IMR-90 (cell line): ENCODE results near the gene CMIP. TPM values are rescaled to one million over a fixed set of nuclear protein-coding genes. Genes with fewer than 3 reads are reported as not detected.

Experiments
- ATAC-seq: fragments of 200-7000 bp; cut with Tn5 transposase; 2 replicates; pipeline ENCODE4 v1.9.1; 2020; ENCODE audit warnings: low read depth, mild to moderate bottlenecking, moderate library complexity
- BruUV-seq: library from RNA; stranded (reverse); fragments of 400-500 nt; replicated peaks from 2 replicates; lab custom pipeline; 2021; lab: Mats Ljungman, UMichigan
- CTCF ChIA-PET: fragments of 300-600 bp; formaldehyde crosslinking; extraction: SDS; loops from one replicate; lab custom pipeline; 2021; ENCODE audit warnings: antibody characterized with exemption; lab: Yijun Ruan, JAX
- POLR2A ChIA-PET: fragments of 300-600 bp; sonication (Branson Sonifier 250); formaldehyde crosslinking; loops from one replicate; lab custom pipeline; 2022; ENCODE audit warnings: antibody characterized with exemption; ENCODE audit not compliant: unreplicated experiment; lab: Charles Lee
- DNase-seq: peaks from one replicate; pipeline ENCODE4 v3.0.0; 2013
- H2AFZ ChIP-seq: replicated peaks from 2 replicates; pipeline ENCODE3; 2013; ENCODE audit warnings: low read length, mild to moderate bottlenecking; ENCODE audit not compliant: poor library complexity
- H2AK5ac ChIP-seq: 2 replicates; pipeline ENCODE4 v1.6.1; 2013; ENCODE audit warnings: low read depth, low read length, inconsistent platforms
- H2AK9ac ChIP-seq: replicated peaks from 2 replicates; pipeline ENCODE3; 2013; ENCODE audit warnings: mild to moderate bottlenecking, low read depth, low read length, moderate library complexity; ENCODE audit not compliant: poor library complexity
- H2BK120ac ChIP-seq: 2 replicates; pipeline ENCODE4 v1.6.1; 2013; ENCODE audit warnings: low read depth, low read length, inconsistent platforms
- H2BK15ac ChIP-seq: 3 replicates; pipeline ENCODE4 v1.6.1; 2013; ENCODE audit warnings: low read depth, low read length, inconsistent platforms
- H2BK20ac ChIP-seq: 2 replicates; pipeline ENCODE4 v1.6.1; 2013; ENCODE audit warnings: low read depth, mild to moderate bottlenecking, inconsistent platforms, low read length, moderate library complexity
- H2BK5ac ChIP-seq: 2 replicates; pipeline ENCODE4 v1.6.1; 2013; ENCODE audit warnings: mild to moderate bottlenecking, low read depth, low read length, inconsistent platforms; ENCODE audit not compliant: poor library complexity, severe bottlenecking
- H3K14ac ChIP-seq: replicated peaks from 2 replicates; pipeline ENCODE4 v1.6.1; 2013; ENCODE audit warnings: low read depth, low read length, inconsistent platforms
- H3K18ac ChIP-seq: 2 replicates; pipeline ENCODE4 v1.6.1; 2013; ENCODE audit warnings: low read depth, low read length, control low read depth
- H3K23ac ChIP-seq: 2 replicates; pipeline ENCODE4 v1.6.1; 2013; ENCODE audit warnings: low read depth, low read length, inconsistent platforms
- H3K27ac ChIP-seq: 2 replicates; pipeline ENCODE4 v1.5.1; 2013; ENCODE audit warnings: mild to moderate bottlenecking, control low read depth, low read length; ENCODE audit not compliant: insufficient read depth
- H3K27me3 ChIP-seq: 2 replicates; pipeline ENCODE4 v1.6.1; 2013; ENCODE audit warnings: low read length; ENCODE audit not compliant: control insufficient read depth, insufficient read depth
- H3K36me3 ChIP-seq: 2 replicates; pipeline ENCODE4 v1.6.1; 2013; ENCODE audit warnings: low read length, mixed read lengths; ENCODE audit not compliant: control insufficient read depth, insufficient read depth
- H3K4ac ChIP-seq: 2 replicates; pipeline ENCODE4 v1.6.1; 2013; ENCODE audit warnings: low read depth, low read length, inconsistent platforms
- H3K4me1 ChIP-seq: 2 replicates; pipeline ENCODE4 v1.6.1; 2013; ENCODE audit warnings: low read length, mixed read lengths; ENCODE audit not compliant: control insufficient read depth, insufficient read depth
- H3K4me2 ChIP-seq: 2 replicates; pipeline ENCODE4 v1.6.1; 2013; ENCODE audit warnings: low read depth, mild to moderate bottlenecking, control low read depth, low read length, moderate library complexity
- H3K4me3 ChIP-seq: 2 replicates; pipeline ENCODE4 v1.5.1; 2013; ENCODE audit warnings: low read depth, mild to moderate bottlenecking, control low read depth, low read length, moderate library complexity; ENCODE audit not compliant: insufficient read depth
- H3K56ac ChIP-seq: 2 replicates; pipeline ENCODE4 v1.6.1; 2013; ENCODE audit warnings: low read length, inconsistent platforms; ENCODE audit not compliant: insufficient read depth; ENCODE audit errors: extremely low read depth
- H3K79me1 ChIP-seq, 2 experiments: 2 replicates each; pipeline ENCODE4 v1.6.1; 2013; ENCODE audit warnings: low read length in 2 of 2, inconsistent platforms in 1 of 2, low read depth in 1 of 2
- H3K9ac ChIP-seq: 2 replicates; pipeline ENCODE4 v1.6.1; 2013; ENCODE audit warnings: low read depth, low read length, control low read depth
- H3K9me1 ChIP-seq: 2 replicates; pipeline ENCODE4 v1.6.1; 2013; ENCODE audit warnings: low read length, inconsistent platforms; ENCODE audit not compliant: insufficient read depth
- H3K9me3 ChIP-seq: 2 replicates; pipeline ENCODE4 v1.6.1; 2013; ENCODE audit warnings: low read length; ENCODE audit not compliant: control insufficient read depth, insufficient read depth
- H4K20me1 ChIP-seq: 2 replicates; pipeline ENCODE4 v1.6.1; 2013; ENCODE audit warnings: low read length, inconsistent platforms; ENCODE audit not compliant: insufficient read depth
- H4K5ac ChIP-seq: 2 replicates; pipeline ENCODE4 v1.6.1; 2013; ENCODE audit warnings: mild to moderate bottlenecking, low read depth, low read length, control low read depth
- H4K8ac ChIP-seq, 2 experiments: 2 replicates each; pipeline ENCODE4 v1.6.1; 2013; ENCODE audit warnings: low read depth in 2 of 2, low read length in 2 of 2, control low read depth in 1 of 2, inconsistent platforms in 1 of 2
- H4K91ac ChIP-seq: 2 replicates; pipeline ENCODE4 v1.6.1; 2013; ENCODE audit warnings: low read depth, low read length, inconsistent platforms; ENCODE audit not compliant: insufficient read depth
- BHLHE40 ChIP-seq: fragments of 150-350 bp; IDR thresholded peaks from 2 replicates; pipeline ENCODE4 v1.6.1; 2016; ENCODE audit warnings: mild to moderate bottlenecking, low read depth, low read length
- CEBPB ChIP-seq: IDR thresholded peaks from 2 replicates; pipeline ENCODE4 v1.6.1; 2012; ENCODE audit warnings: low read depth, low read length, improper control_type of control experiment
- CHD1 ChIP-seq: IDR thresholded peaks from 2 replicates; pipeline ENCODE4 v1.6.1; 2012; ENCODE audit warnings: low read depth, low read length, improper control_type of control experiment
- CTCF ChIP-seq: conservative IDR thresholded peaks from 2 replicates; pipeline ENCODE4 v1.5.1; 2012; ENCODE audit warnings: mild to moderate bottlenecking, low read depth, low read length, improper control_type of control experiment
- ELK1 ChIP-seq: fragments of 150-350 bp; IDR thresholded peaks from 2 replicates; pipeline ENCODE4 v1.6.1; 2016; ENCODE audit warnings: low read depth, mild to moderate bottlenecking, low read length, moderate library complexity, borderline replicate concordance
- FOS ChIP-seq: fragments of 150-350 bp; IDR thresholded peaks from 2 replicates; pipeline ENCODE4 v1.6.1; 2016; ENCODE audit warnings: low read depth, low read length
- MAFK ChIP-seq: IDR thresholded peaks from 2 replicates; pipeline ENCODE4 v1.6.1; 2012; ENCODE audit warnings: low read depth, low read length, improper control_type of control experiment
- MAZ ChIP-seq: IDR thresholded peaks from 2 replicates; pipeline ENCODE4 v1.6.1; 2012; ENCODE audit warnings: low read depth, mild to moderate bottlenecking, low read length, improper control_type of control experiment, moderate library complexity, borderline replicate concordance
- MXI1 ChIP-seq: IDR thresholded peaks from 2 replicates; pipeline ENCODE4 v1.6.1; 2012; ENCODE audit warnings: low read depth, mild to moderate bottlenecking, low read length, moderate library complexity, borderline replicate concordance
- NFE2L2 ChIP-seq: fragments of 150-350 bp; IDR thresholded peaks from 2 replicates; pipeline ENCODE4 v1.6.1; 2016; ENCODE audit warnings: low read depth, mild to moderate bottlenecking, low read length
- POLR2A ChIP-seq: IDR thresholded peaks from 2 replicates; pipeline ENCODE4 v1.6.1; 2012; ENCODE audit warnings: mild to moderate bottlenecking, low read depth, low read length
- RAD21 ChIP-seq: IDR thresholded peaks from 2 replicates; pipeline ENCODE4 v1.6.1; 2012; ENCODE audit warnings: low read length, improper control_type of control experiment
- RCOR1 ChIP-seq: IDR thresholded peaks from 2 replicates; pipeline ENCODE4 v1.6.1; 2012; ENCODE audit warnings: mild to moderate bottlenecking, low read length, improper control_type of control experiment; ENCODE audit not compliant: insufficient replicate concordance
- RFX5 ChIP-seq: IDR thresholded peaks from 2 replicates; pipeline ENCODE4 v1.8.0; 2012; ENCODE audit warnings: low read depth, mild to moderate bottlenecking, low read length, moderate library complexity
- SMC3 ChIP-seq: fragments of 150-350 bp; IDR thresholded peaks from 2 replicates; pipeline ENCODE4 v1.6.1; 2016; ENCODE audit warnings: low read depth, mild to moderate bottlenecking, antibody characterized with exemption, low read length, moderate library complexity
- USF2 ChIP-seq: fragments of 150-350 bp; IDR thresholded peaks from 2 replicates; pipeline ENCODE4 v1.6.1; 2017; ENCODE audit warnings: mild to moderate bottlenecking, antibody characterized with exemption, low read length, low read depth
- WGBS, 2 experiments: methylation state at CpG; one replicate each; pipeline versions ENCODE4 v1.1.5 to v1.1.7; 2013; ENCODE audit warnings: missing lambda C conversion rate in 2 of 2; ENCODE audit not compliant: insufficient read length in 1 of 2; ENCODE audit errors: extremely low coverage in 2 of 2; 5-methylcytosine and 5-hydroxymethylcytosine counted together
- dilution Hi-C: fragments of 300-500 bp; cut with HindIII; formaldehyde crosslinking; loops from one replicate; pipeline ENCODE4 v1.14.3; 2018; ENCODE audit warnings: low sequenced_read_pairs; ENCODE audit not compliant: unreplicated experiment
- in situ Hi-C: fragments of 300-500 bp; cut with MboI; formaldehyde crosslinking; loops from 3 replicates; pipeline ENCODE4 v1.14.3; 2019; ENCODE audit warnings: low sequenced_read_pairs, inconsistent platforms, mixed read lengths
- intact Hi-C: fragments of 100-400 bp; cut with micrococcal nuclease; formaldehyde crosslinking; loops from 2 replicates; pipeline ENCODE4 v1.10.0; 2022
- polyA plus RNA-seq, 3 experiments: library from polyadenylated mRNA; depleted of rRNA; stranded (reverse); fragments of >200 nt; gene quantifications; 2 replicates each; pipeline ENCODE4 v1.2.3, GENCODE V29; 2012; ENCODE audit warnings: low replicate concordance in 1 of 3
- total RNA-seq: library from RNA; depleted of rRNA; stranded (reverse); fragments of >200 nt; gene quantifications from 2 replicates; pipeline ENCODE4 v1.2.3, GENCODE V29; 2012

The CMIP gene
- total and polyA plus RNA-seq, 2 of the 4 experiments (the other 2 are of a cell fraction): 3.2 to 11.6 TPM

- no peaks in the 10 kb centered on the region for H3K36me3 ChIP-seq
- H3K9ac ChIP-seq: no peak overlapping the region
- no peak overlapping the region for H4K5ac ChIP-seq
- intact Hi-C loops: no loop called here
- H2BK20ac ChIP-seq: no peak overlapping the region
- peaks cover 48% of the 10 kb centered on the region for H3K9me1 ChIP-seq
- H4K20me1 ChIP-seq: peaks cover 58% of the 10 kb centered on the region
- no peak overlapping the region for H3K4ac ChIP-seq
- peaks cover 44 to 77% of the 10 kb centered on the region in 2 experiments for H3K79me1 ChIP-seq
- CTCF ChIA-PET: no interaction called here
- no peak overlapping the region for H4K91ac ChIP-seq
- dilution Hi-C loops: no loop called here
- H2BK5ac ChIP-seq: no peak overlapping the region
- H4K8ac ChIP-seq: no peak overlapping the region
- POLR2A ChIA-PET: no interaction called here
- H3K27me3 ChIP-seq: no peaks in the 10 kb centered on the region
- H2AK5ac ChIP-seq: no peak overlapping the region
- H3K56ac ChIP-seq: no peak overlapping the region
- 93% methylated on average over 10 of the region's 15 CpGs; no CpG with 5 or more reads in 1 of the 2 experiments for WGBS, 2 experiments
- H3K18ac ChIP-seq: no peak overlapping the region
- TF ChIP-seq SMC3 (no peak), CTCF (no peak), POLR2A (no peak), BHLHE40 (no peak), NFE2L2 (no peak), USF2 (no peak), MAFK (no peak), MAZ (no peak), CHD1 (no peak), CEBPB (no peak), RAD21 (no peak), FOS (no peak), RCOR1 (no peak), ELK1 (no peak), MXI1 (no peak), RFX5 (no peak)
- no peak overlapping the region for H3K27ac ChIP-seq
- H2BK120ac ChIP-seq: no peak overlapping the region
- ATAC-seq (no peak), DNase-seq (no peak)
- no peak overlapping the region for H2AFZ ChIP-seq
- no peak overlapping the region for H3K4me2 ChIP-seq
- H3K14ac ChIP-seq: no peak overlapping the region
- H3K23ac ChIP-seq: no peak overlapping the region
- no TSS peak for BruUV-seq
- H3K9me3 ChIP-seq: no peaks in the 10 kb centered on the region
- no peak overlapping the region for H2AK9ac ChIP-seq
- no peak overlapping the region for H2BK15ac ChIP-seq
- no peak overlapping the region for H3K4me3 ChIP-seq
- H3K4me1 ChIP-seq: peaks cover 35% of the 10 kb centered on the region
- in situ Hi-C loops: no loop called here
Observed at GRCh38 chr16:81547194-81547938, 102.8 kb downstream of the CMIP start.
